Activated CD4-positive, alpha-beta memory T cell treated with anti-CD3 and anti-CD28 coated beads, Interleukin-2, amount 10 ng/mL, durations not matched to agents 7 days and 5 days (primary cell): ENCODE data around the gene GHDC. TPM values are rescaled to one million over a fixed set of nuclear protein-coding genes. Genes with fewer than 3 reads are reported as not detected.
"Not testable (repeated sequence)": the region's sequence is repeated elsewhere in the genome, so short reads cannot be mapped to it uniquely, and the experiment has no call there.

Source experiments
- CTCF ChIA-PET: fragments of 350-600 bp; sonication (Branson Sonifier 250); formaldehyde crosslinking; loops from one replicate; lab custom pipeline; 2021; ENCODE audit warnings: antibody characterized with exemption, inconsistent platforms; lab: Charles Lee
- POLR2A ChIA-PET: fragments of 350-600 bp; sonication (Branson Sonifier 250); formaldehyde crosslinking; loops from one replicate; lab custom pipeline; 2021; ENCODE audit warnings: antibody characterized with exemption; lab: Charles Lee
- DNase-seq: peaks from one replicate; pipeline ENCODE4 v3.0.0-alpha.2; 2020
- H3K27ac Mint-ChIP-seq: one replicate; pipeline ENCODE4 v1.8.0; 2021; ENCODE audit warnings: mild to moderate bottlenecking, mixed read lengths
- H3K27me3 Mint-ChIP-seq: one replicate; pipeline ENCODE4 v1.8.0; 2021; ENCODE audit warnings: mixed read lengths
- H3K36me3 Mint-ChIP-seq: one replicate; pipeline ENCODE4 v1.8.0; 2021; ENCODE audit warnings: low read depth, mixed read lengths
- H3K4me1 Mint-ChIP-seq: one replicate; pipeline ENCODE4 v1.8.0; 2021; ENCODE audit warnings: mixed read lengths
- H3K4me3 Mint-ChIP-seq: one replicate; pipeline ENCODE4 v1.8.0; 2021; ENCODE audit warnings: mild to moderate bottlenecking, mixed read lengths
- H3K9me3 Mint-ChIP-seq: one replicate; pipeline ENCODE4 v1.8.0; 2021; ENCODE audit warnings: mixed read lengths
- total RNA-seq, 2 experiments: library from RNA; stranded (reverse); gene quantifications; one replicate each; pipeline ENCODE4 v1.2.3, GENCODE V29; 2021

Gene GHDC
- total RNA-seq, 2 experiments from 2014 or later, result 17.3 to 19.1 TPM

DNA sequence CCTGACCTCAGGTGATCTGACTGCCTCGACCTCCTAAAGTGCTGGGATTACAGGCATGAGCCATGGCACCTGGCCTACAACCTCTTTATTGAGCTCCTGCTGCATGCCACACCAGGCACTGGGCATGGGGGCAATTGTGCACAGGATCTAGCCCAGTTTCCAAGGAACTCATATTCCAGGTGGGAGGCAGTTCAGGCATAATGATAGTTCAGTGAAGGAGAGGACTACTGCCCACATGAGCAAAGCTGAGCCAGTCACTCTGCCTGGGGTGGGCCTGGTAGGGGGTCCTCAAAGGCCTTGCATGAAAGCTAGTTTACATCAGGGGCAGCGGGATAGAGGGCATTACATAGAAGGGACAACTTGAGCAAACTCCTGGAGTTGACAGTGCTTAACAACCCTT, 6.5 kb downstream of the GHDC start:
- ChIA-PET CTCF (interaction anchor here (1.0 kb wide), 1 partner anchor 125 kb away, joined by 3 read pairs; no protein-coding TSS in a partner anchor), POLR2A (interaction anchor here (1.2 to 1.5 kb wide), 2 partner anchors 125 to 170 kb away, joined by 3 to 4 read pairs; partner anchors contain the start of gene DNAJC7)
- Mint-ChIP-seq H3K27ac (no peak overlapping the region), H3K4me3 (no peak overlapping the region), H3K36me3 (no peaks in the 10 kb centered on the region), H3K9me3 (no peaks in the 10 kb centered on the region), H3K4me1 (peaks cover 24% of the 10 kb centered on the region), H3K27me3 (no peaks in the 10 kb centered on the region)
- no peak for DNase-seq

DNA sequence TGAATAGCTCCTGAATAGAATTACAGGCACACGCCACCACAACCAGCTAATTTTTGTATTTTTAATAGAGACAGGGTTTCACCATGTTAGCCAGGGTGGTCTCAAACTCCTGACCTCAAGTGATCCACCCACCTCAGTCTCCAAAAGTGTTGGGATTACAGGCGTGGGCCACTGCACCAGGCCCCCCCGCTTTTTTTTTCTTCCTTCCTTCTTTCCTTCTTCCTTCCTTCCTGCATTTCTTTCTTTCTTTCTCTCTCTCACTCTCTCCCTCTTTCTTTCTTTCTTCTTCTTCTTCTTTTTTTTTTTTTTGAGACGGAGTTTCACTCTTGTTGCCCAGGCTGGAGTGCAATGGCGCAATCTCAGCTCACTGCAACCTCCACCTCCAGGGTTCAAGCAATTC, 8.1 kb downstream of the GHDC start:
- not testable (repeated sequence) for DNase-seq, H3K27me3 Mint-ChIP-seq, H3K4me3 Mint-ChIP-seq, H3K27ac Mint-ChIP-seq, H3K36me3 Mint-ChIP-seq, H3K9me3 Mint-ChIP-seq
- CTCF ChIA-PET, result interaction anchor here (1.2 to 3.6 kb wide), 2 partner anchors 8 to 36 kb away, joined by 4 to 24 read pairs; partner anchors contain the start of gene GHDC
- POLR2A ChIA-PET, result interaction anchor here (1.4 to 3.0 kb wide), 2 partner anchors 8 to 32 kb away, joined by 3 to 27 read pairs; partner anchors contain the start of gene GHDC
- H3K4me1 Mint-ChIP-seq, result peaks cover 33% of the 10 kb centered on the region

DNA sequence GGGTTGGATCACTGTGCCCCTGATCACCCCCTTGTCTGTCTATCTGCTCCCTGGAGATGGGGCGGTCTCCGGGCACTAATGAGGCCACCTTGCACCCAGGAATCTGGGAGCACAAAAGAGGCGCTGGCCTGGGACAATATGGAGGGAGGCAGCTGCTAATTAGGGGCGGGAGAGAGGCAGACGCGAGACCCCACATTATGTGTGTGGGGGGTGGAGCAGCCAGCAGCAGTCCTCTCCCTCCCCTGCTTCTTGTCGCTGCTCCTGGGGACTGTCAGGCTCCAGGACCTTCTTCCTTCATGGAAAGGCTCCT, 8.7 kb downstream of the GHDC start:
- Mint-ChIP-seq H3K27me3 (peaks cover 3% of the 10 kb centered on the region), H3K4me1 (peaks cover 36% of the 10 kb centered on the region), H3K9me3 (no peaks in the 10 kb centered on the region), H3K27ac (no peak overlapping the region), H3K36me3 (no peaks in the 10 kb centered on the region), H3K4me3 (peak overlapping the region; percentile 21)
- CTCF ChIA-PET, result interaction anchor here (1.4 to 3.6 kb wide), 4 partner anchors 9 to 128 kb away, joined by 3 to 24 read pairs (median 4); partner anchors contain the start of gene GHDC
- POLR2A ChIA-PET, result interaction anchor here (3.0 kb wide), 1 partner anchor 9 kb away, joined by 27 read pairs; the partner anchor contains the start of gene GHDC
- no peak for DNase-seq

DNA sequence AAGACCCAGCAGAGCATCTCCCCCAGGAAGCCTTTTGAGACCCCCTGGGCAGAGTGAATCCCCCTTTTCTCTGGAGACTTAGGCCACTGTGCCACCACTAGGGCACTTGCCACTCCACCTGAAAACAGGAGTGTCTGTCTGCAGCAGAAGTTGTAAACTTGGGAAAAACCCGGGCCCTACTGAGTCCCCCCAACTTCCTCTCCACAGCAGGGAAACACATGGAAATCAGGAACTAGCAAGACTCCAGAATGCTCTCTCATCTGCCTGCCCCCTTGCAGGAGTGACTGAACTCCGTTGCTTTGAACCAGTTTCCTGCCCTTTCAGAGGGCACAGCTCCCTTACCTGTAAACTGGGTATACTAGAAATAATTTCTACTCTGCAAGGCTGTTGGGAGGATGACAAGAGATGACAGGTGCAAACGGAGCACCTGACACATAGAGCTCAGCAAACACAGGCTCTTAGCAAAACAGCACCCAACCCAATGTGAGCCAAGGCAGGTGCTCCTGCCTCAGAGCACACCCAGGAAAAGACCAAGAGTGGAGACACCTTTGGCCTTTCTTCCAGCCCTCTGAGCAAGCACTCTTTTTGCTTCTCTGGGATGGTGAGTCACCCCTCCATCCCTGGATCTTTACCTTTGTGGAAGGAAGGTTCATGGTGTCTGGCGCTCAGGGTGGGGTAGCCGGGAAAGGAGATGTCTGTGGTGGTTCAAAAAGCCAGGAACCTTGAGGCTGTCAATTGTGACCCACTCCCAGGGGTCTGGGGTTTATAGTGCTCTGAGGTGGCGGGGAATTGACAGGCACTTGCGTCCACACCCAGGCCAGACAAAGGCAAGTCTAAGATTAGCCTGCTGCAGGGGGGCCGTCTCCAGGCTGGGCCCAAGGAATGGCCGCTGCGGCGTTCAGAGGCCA, 9.3 kb downstream of the GHDC start, which contains the start of gene HCRT:
Gene HCRT (minus strand): TSS at position 740 of the 908 bp plus-strand sequence. CDS start 87 bp downstream, at position 653.
- ChIA-PET POLR2A (interaction anchor here (1.0 to 3.0 kb wide), 6 partner anchors 9 to 125 kb away, joined by 3 to 27 read pairs (median 3); partner anchors contain the start of genes DHX58 and GHDC), CTCF (interaction anchor here (0.9 to 3.6 kb wide), 7 partner anchors 9 to 204 kb away, joined by 3 to 24 read pairs (median 4); partner anchors contain the start of gene GHDC)
- Mint-ChIP-seq H3K27me3 (peaks cover 8% of the 10 kb centered on the region), H3K27ac (peak within 1 kb of the TSS; percentile 16), H3K4me1 (peaks cover 40% of the 10 kb centered on the region), H3K9me3 (no peaks in the 10 kb centered on the region), H3K4me3 (peak within 1 kb of the TSS; percentile 93), H3K36me3 (no peaks in the 10 kb centered on the region)
- DNase-seq, result no peak

DNA sequence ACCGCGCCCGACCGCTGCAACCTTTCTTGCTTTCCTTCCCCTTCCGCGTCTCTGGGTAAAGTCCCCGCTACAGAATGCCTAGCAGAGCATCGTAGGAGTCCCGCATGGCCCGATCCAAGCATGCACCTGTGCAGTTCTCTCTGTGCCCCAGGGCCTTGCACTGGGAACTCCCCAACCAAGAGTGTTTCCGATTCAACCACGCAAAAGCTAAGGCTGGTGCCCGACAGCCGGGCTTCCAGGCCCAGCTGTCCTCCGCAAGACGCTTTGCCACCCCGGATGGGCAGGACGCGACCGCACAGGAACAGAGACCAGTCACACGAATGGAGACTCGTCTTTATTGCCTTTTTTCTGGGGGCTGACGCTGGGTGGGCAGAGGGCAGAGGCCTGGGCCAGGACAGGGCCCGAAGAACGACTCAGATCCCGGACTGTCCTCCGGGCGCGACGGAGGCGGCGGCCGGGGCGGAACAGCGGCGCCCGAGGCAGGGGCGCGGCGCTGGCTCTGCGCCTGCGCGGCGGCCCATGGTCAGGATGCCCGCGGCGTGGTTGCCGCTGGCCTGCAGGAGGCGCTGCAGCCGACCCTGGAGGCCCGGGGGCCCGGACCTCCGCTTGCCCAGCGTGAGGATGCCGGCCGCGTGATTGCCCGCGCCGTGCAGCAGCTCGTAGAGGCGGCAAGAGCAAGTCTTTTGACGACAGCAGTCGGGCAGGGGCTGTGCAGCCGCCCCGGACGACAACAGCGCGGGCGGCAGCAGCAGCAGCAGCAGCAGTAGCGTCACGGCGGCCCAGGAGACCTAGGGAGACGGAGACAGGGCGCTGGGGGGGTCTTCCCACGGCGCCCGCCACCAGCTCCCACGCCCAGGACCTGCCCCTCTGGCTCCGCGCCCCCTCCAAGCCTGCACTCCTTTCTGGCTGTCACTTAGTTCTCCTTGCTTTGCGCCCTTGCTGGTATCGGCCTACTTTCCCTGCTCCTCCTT, 10.3 kb downstream of the GHDC start:
- H3K27ac Mint-ChIP-seq, result peak overlapping the region; percentile 85
- peaks cover 16% of the 10 kb centered on the region for H3K27me3 Mint-ChIP-seq
- ChIA-PET CTCF (interaction anchor here (0.6 to 3.6 kb wide), 11 partner anchors 10 to 519 kb away, joined by 3 to 24 read pairs (median 3); partner anchors contain the start of gene GHDC), POLR2A (interaction anchor here (0.6 to 3.0 kb wide), 8 partner anchors 10 to 164 kb away, joined by 3 to 27 read pairs (median 3); partner anchors contain the start of genes DHX58, GHDC and NKIRAS2)
- H3K4me1 Mint-ChIP-seq, result peaks cover 50% of the 10 kb centered on the region
- no peaks in the 10 kb centered on the region for H3K36me3 Mint-ChIP-seq
- H3K4me3 Mint-ChIP-seq, result peak overlapping the region; percentile 93
- no peaks in the 10 kb centered on the region for H3K9me3 Mint-ChIP-seq
- peak; percentile 84 for DNase-seq

DNA sequence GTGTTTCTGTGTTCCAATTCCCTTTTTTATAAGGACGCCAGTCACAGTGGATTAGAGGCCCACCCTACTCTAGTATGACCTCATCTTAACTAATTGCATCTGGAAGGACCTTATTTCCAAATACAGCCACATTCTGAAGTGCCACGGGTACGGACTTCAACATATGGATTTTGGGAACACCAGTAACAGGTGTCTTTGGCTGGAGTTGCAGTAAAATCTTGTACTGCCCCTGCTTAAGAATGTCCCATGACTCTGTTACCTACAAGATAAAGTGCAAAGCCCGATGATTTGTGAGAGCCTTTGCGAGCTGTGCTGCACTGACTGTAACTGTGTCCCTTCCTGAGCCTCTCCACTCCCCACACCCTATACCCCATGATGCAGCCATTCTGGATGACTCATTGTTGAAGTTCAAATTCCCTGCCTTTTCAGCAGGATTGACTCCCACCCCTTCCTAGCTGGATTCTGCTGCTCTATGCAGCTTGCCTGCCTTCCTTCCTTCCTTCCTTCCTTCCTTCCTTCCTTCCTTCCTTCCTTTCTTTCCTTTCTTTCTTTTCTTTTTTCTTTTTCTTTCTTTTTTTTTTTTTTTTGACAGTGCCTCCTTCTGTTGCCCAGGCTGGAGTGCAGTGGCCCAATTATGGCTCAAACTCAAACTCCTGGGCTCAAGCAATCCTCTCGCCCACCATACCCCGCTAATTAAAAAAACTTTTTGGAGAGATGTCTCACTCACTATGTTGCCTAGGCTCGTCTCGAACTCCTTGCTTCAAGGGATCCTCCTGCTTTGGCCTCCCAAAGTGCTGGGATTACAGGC, 11.2 kb downstream of the GHDC start:
- ChIA-PET CTCF (interaction anchor here (0.6 to 3.6 kb wide), 8 partner anchors 11 to 518 kb away, joined by 3 to 24 read pairs (median 3); partner anchors contain the start of gene GHDC), POLR2A (interaction anchor here (0.6 to 3.0 kb wide), 4 partner anchors 11 to 163 kb away, joined by 3 to 27 read pairs (median 3); partner anchors contain the start of genes GHDC and NKIRAS2)
- no peaks in the 10 kb centered on the region for H3K9me3 Mint-ChIP-seq
- H3K27ac Mint-ChIP-seq, result peak overlapping the region; percentile 85
- H3K4me1 Mint-ChIP-seq, result peaks cover 58% of the 10 kb centered on the region
- H3K36me3 Mint-ChIP-seq, result no peaks in the 10 kb centered on the region
- peak overlapping the region; percentile 93 for H3K4me3 Mint-ChIP-seq
- no peak for DNase-seq
- H3K27me3 Mint-ChIP-seq, result peaks cover 20% of the 10 kb centered on the region

DNA sequence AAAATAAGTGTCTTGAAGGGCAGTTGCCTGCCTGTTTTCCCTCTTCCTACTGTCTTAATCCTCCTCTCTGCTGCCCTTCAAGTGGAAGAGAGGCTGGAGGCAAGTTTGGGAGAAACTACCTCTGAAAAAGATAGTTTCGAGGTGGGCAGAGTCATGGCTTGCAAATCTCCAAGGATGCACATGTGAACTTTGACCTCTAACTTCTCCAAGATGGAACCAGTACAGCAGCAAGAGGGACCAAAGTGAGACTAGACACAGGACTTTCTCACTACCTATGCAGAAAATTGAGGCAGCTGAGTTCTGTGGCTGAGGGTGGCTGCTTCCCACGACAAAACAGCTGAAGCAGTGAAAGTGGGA, 12.5 kb downstream of the GHDC start:
- Mint-ChIP-seq H3K27ac (no peak overlapping the region), H3K4me1 (peaks cover 63% of the 10 kb centered on the region)

DNA sequence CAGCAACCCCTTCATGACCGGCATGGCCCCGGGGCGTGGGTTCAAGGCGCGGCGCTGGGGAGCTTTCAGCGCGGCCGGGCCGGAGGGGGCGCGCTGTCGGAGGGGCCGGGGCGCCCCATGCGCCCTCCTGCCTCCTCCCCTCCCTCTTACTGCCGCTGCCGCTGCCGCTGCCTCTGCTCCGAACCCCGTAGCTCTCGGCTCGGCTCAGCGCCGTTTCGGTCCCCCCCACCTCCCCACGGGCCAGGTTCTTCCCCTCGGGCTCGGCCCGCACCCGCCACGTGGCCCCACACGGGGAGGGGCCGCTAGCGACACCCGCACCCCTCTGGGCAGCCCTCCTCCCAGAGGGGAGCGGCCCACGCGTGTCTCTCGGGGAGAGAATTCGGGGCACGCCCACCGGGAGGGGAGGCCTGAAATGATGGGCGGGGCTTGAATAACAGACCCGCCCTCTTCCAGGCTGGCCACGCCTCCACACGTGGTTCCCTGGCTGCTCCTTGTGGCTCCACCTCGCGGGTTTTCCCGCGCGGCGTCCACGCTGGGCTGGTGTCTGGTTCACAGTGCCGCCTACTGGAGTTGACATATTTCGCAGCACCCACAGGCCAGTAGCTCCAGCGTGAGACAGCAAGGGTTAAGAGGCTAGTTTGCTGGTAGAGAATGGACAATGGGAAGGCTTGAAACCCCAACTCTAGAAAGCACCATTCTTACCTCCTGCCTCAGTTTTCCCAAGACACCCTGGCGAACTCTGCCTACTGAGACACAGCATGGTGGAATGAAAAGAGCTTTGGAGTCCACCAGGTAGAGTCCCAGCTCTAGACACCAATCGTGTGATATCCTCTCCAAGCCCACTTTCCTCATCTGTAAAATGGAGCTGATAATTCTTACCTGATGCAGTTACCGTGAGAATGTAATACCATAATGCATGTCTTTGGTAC, 13.1 kb downstream of the GHDC start, which contains the start of gene KCNH4:
Gene KCNH4 (minus strand): TSS at position 221 of the 929 bp plus-strand sequence. CDS start 197 bp downstream, at position 24.
- ChIA-PET POLR2A (interaction anchor here (0.6 to 4.1 kb wide), 13 partner anchors 9 to 492 kb away, joined by 3 to 26 read pairs (median 4); partner anchors contain the start of genes CNP, DNAJC7, KAT2A and RAB5C), CTCF (interaction anchor here (0.6 to 2.3 kb wide), 24 partner anchors 11 to 518 kb away, joined by 3 to 38 read pairs (median 3); partner anchors contain the start of genes DHX58, DNAJC7, GHDC and RAB5C)
- peaks cover 22% of the 10 kb centered on the region for H3K27me3 Mint-ChIP-seq
- DNase-seq, result peak; percentile 91
- no peaks in the 10 kb centered on the region for H3K9me3 Mint-ChIP-seq
- peaks cover 63% of the 10 kb centered on the region for H3K4me1 Mint-ChIP-seq
- no peak within 1 kb of the TSS for H3K27ac Mint-ChIP-seq
- H3K4me3 Mint-ChIP-seq, result peak within 1 kb of the TSS; percentile 56
- H3K36me3 Mint-ChIP-seq, result no peaks in the 10 kb centered on the region

More for the DNA sequence above, 12.5 kb downstream of the GHDC start:
- ChIA-PET POLR2A (interaction anchor here (1.0 to 4.1 kb wide), 9 partner anchors 9 to 289 kb away, joined by 3 to 26 read pairs (median 5); partner anchors contain the start of genes CNP, DNAJC7, KAT2A and RAB5C), CTCF (interaction anchor here (0.6 to 2.3 kb wide), 24 partner anchors 10 to 519 kb away, joined by 3 to 38 read pairs (median 3); partner anchors contain the start of genes DHX58, DNAJC7, GHDC and RAB5C)
- peak overlapping the region; percentile 56 for H3K4me3 Mint-ChIP-seq
- DNase-seq, result no peak
- peaks cover 22% of the 10 kb centered on the region for H3K27me3 Mint-ChIP-seq
- H3K36me3 Mint-ChIP-seq, result no peaks in the 10 kb centered on the region
- H3K9me3 Mint-ChIP-seq, result no peaks in the 10 kb centered on the region

DNA sequence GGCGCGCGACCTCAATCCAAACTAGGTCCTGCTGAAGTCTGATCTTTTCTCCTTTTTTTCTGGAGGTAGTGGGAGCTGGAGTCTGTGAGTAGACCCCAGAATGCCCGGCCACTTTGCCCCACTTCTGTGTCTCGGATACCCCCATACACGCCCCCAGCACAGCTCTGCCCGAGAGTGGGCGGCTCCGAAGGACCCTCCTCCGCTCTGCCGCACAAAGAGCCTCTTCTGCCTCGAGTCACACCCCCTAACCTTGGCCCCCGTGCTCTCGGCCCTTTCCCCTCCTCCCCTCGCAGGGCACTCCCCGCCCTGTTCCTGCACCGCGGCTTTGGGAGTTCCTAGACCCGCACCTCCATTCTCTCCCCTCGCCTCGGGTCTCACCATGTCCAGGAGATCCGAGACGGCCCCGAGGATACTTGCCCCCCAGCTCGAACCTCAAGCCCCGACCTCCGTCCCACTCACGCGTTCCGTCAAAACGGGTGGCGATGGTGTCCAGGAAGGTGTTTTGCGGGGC, 13.8 kb downstream of the GHDC start:
- Mint-ChIP-seq H3K4me1 (peaks cover 63% of the 10 kb centered on the region), H3K4me3 (no peak overlapping the region), H3K36me3 (no peaks in the 10 kb centered on the region), H3K27ac (no peak overlapping the region), H3K27me3 (peaks cover 22% of the 10 kb centered on the region), H3K9me3 (no peaks in the 10 kb centered on the region)
- POLR2A ChIA-PET, result interaction anchor here (0.5 to 4.1 kb wide), 10 partner anchors 10 to 325 kb away, joined by 3 to 26 read pairs (median 5); partner anchors contain the start of genes CNP, DNAJC7, RAB5C and STAT3
- CTCF ChIA-PET, result interaction anchor here (0.8 to 2.3 kb wide), 9 partner anchors 14 to 160 kb away, joined by 3 to 38 read pairs (median 6); partner anchors contain the start of genes DHX58, GHDC, NKIRAS2 and RAB5C
- no peak for DNase-seq
